ENCODE measurements around the gene PELI2. TPM values are rescaled to one million over a fixed set of nuclear protein-coding genes. Genes with fewer than 3 reads are reported as not detected.

PELI2 gene
- total RNA-seq, 1 experiment from 2014 or later, result 19.5 TPM

- Mint-ChIP-seq H3K27me3 (ENCODE audit: unreplicated experiment) (no peaks in the 10 kb centered on the region), H3K36me3 (ENCODE audit: insufficient read depth, unreplicated experiment) (peaks cover 4% of the 10 kb centered on the region), H3K9me3 (ENCODE audit: low read depth, unreplicated experiment) (no peaks in the 10 kb centered on the region), H3K4me3 (ENCODE audit: low read depth, unreplicated experiment) (no peak overlapping the region), H3K27ac (ENCODE audit: unreplicated experiment) (no peak overlapping the region), H3K4me1 (ENCODE audit: low read depth, unreplicated experiment) (peaks cover 44% of the 10 kb centered on the region)
- CTCF ChIA-PET, result no interaction called here
- no peak for DNase-seq
- intact Hi-C loops (cut with micrococcal nuclease; ENCODE audit: unreplicated experiment), result no loop called here
- BruUV-seq (replicated peaks), result no TSS peak
- no peak for TF ChIP-seq CTCF (IDR thresholded peaks at IDR 0.05; ENCODE audit: unreplicated experiment)
Measured at GRCh38 chr14:56129092-56129491, 10.9 kb downstream of the PELI2 start.

GRCh38 chr14:56129933-56130332, 11.7 kb downstream of the PELI2 start:
- H3K27ac Mint-ChIP-seq (ENCODE audit: unreplicated experiment), result no peak overlapping the region
- BruUV-seq (replicated peaks), result no TSS peak
- no peak for DNase-seq
- H3K4me3 Mint-ChIP-seq (ENCODE audit: low read depth, unreplicated experiment), result no peak overlapping the region
- peaks cover 4% of the 10 kb centered on the region for H3K36me3 Mint-ChIP-seq (ENCODE audit: insufficient read depth, unreplicated experiment)
- H3K27me3 Mint-ChIP-seq (ENCODE audit: unreplicated experiment), result no peaks in the 10 kb centered on the region
- TF ChIP-seq CTCF (IDR thresholded peaks at IDR 0.05; ENCODE audit: unreplicated experiment), result no peak
- H3K4me1 Mint-ChIP-seq (ENCODE audit: low read depth, unreplicated experiment), result peaks cover 35% of the 10 kb centered on the region
- intact Hi-C loops (cut with micrococcal nuclease; ENCODE audit: unreplicated experiment), result no loop called here
- CTCF ChIA-PET, result no interaction called here
- H3K9me3 Mint-ChIP-seq (ENCODE audit: low read depth, unreplicated experiment), result no peaks in the 10 kb centered on the region

- Mint-ChIP-seq H3K36me3 (ENCODE audit: insufficient read depth, unreplicated experiment) (peaks cover 4% of the 10 kb centered on the region), H3K27me3 (ENCODE audit: unreplicated experiment) (no peaks in the 10 kb centered on the region), H3K9me3 (ENCODE audit: low read depth, unreplicated experiment) (no peaks in the 10 kb centered on the region), H3K4me1 (ENCODE audit: low read depth, unreplicated experiment) (peaks cover 31% of the 10 kb centered on the region), H3K4me3 (ENCODE audit: low read depth, unreplicated experiment) (no peak overlapping the region), H3K27ac (ENCODE audit: unreplicated experiment) (no peak overlapping the region)
- intact Hi-C loops (cut with micrococcal nuclease; ENCODE audit: unreplicated experiment), result no loop called here
- DNase-seq, result no peak
- TF ChIP-seq CTCF (IDR thresholded peaks at IDR 0.05; ENCODE audit: unreplicated experiment), result no peak
- BruUV-seq (replicated peaks), result no TSS peak
- CTCF ChIA-PET, result no interaction called here
Measured at GRCh38 chr14:56131004-56131864, 13.0 kb downstream of the PELI2 start.

GRCh38 chr14:56131865-56132833, 13.9 kb downstream of the PELI2 start:
- no peak for TF ChIP-seq CTCF (IDR thresholded peaks at IDR 0.05; ENCODE audit: unreplicated experiment)
- intact Hi-C loops (cut with micrococcal nuclease; ENCODE audit: unreplicated experiment), result no loop called here
- Mint-ChIP-seq H3K27ac (ENCODE audit: unreplicated experiment) (no peak overlapping the region), H3K9me3 (ENCODE audit: low read depth, unreplicated experiment) (no peaks in the 10 kb centered on the region), H3K36me3 (ENCODE audit: insufficient read depth, unreplicated experiment) (peaks cover 4% of the 10 kb centered on the region), H3K4me3 (ENCODE audit: low read depth, unreplicated experiment) (no peak overlapping the region), H3K27me3 (ENCODE audit: unreplicated experiment) (no peaks in the 10 kb centered on the region), H3K4me1 (ENCODE audit: low read depth, unreplicated experiment) (peaks cover 34% of the 10 kb centered on the region)
- no TSS peak for BruUV-seq (replicated peaks)
- no peak for DNase-seq
- CTCF ChIA-PET, result no interaction called here
